ENCODE results near the gene CCDC61. TPM values are rescaled to one million over a fixed set of nuclear protein-coding genes. Genes with fewer than 3 reads are reported as not detected.
A peak's percentile ranks its signal among the peaks of the same experiment; 100 is the strongest.

The CCDC61 gene
- total RNA-seq, 1 donor from 2014 or later = 36.3 TPM

- intact Hi-C loops (cut with DNase I) = no loop called here
- Histone ChIP-seq H3K36me3 (no peaks in the 10 kb centered on the region), H3K9me3 (no peaks in the 10 kb centered on the region), H3K27me3 (no peaks in the 10 kb centered on the region), H3K27ac (peak overlapping the region; percentile 59), H3K4me1 (no peaks in the 10 kb centered on the region), H3K4me3 (peak overlapping the region; percentile 31 to 35)
- DNase-seq (ENCODE audit: extremely low spot score in 2 of 2) = no peak
- TF ChIP-seq CTCF (IDR thresholded peaks at IDR 0.05) (no peak), POLR2AphosphoS5 (IDR thresholded peaks at IDR 0.05; ENCODE audit: insufficient read depth in 1 of 2, low read depth in 1 of 2) (no peak), POLR2A (IDR thresholded peaks at IDR 0.05) (no peak)
Observed at GRCh38 chr19:45972947-45973540, 22.2 kb upstream of the CCDC61 start.

DNA sequence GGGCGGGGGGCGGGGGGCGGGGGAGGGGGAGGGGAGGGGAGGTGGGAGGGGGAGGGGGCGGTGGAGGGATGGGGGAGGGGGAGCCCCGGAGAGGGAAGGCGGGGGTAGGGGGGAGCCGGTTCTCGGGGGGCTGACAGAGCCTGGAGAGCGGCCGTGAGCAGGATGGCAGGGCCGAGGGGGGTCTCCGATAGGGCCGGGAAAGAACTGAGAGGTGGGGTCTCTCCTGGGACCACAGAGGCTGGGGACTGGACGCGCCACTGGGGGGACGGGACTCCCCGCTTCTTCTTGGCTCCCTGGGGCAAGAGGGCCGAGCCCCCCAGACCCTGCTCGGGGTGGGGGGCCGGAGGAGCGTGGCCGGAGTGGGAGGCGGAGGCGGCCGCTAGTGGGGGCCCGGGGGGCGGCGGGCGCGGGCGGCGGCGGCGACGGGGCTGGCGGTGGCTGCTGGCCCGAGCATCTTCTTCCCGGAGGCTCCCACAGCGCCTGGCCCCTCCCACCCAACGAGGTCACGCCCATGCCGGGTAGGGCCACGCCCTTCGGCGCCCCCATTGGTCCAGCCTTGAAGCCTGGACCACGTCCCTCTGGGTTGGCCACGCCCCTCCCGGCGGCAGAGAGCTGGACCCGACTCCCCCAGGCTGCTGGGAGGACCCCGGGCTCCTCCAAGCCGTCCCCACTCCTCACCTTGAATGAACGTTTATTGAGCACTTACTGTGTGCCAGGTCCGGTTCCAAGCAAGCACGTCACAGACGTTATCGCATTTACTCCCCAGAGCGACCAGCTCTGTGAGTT lies 21.5 kb upstream of the CCDC61 start, which contains the start of gene NOVA2:
TSS of gene NOVA2 (minus strand) at position 313 of the 786 bp plus-strand sequence. CDS start 514 bp downstream, outside the sequence.
- no peak for DNase-seq (ENCODE audit: extremely low spot score in 2 of 2)
- Histone ChIP-seq H3K4me3 (peak within 1 kb of the TSS; percentile 35 to 36), H3K27ac (peak within 1 kb of the TSS; percentile 59), H3K27me3 (no peaks in the 10 kb centered on the region), H3K4me1 (no peaks in the 10 kb centered on the region), H3K9me3 (no peaks in the 10 kb centered on the region), H3K36me3 (no peaks in the 10 kb centered on the region)
- TF ChIP-seq CTCF (IDR thresholded peaks at IDR 0.05) (no peak), POLR2A (IDR thresholded peaks at IDR 0.05) (no peak), POLR2AphosphoS5 (IDR thresholded peaks at IDR 0.05; ENCODE audit: insufficient read depth in 1 of 2, low read depth in 1 of 2) (no peak)
- intact Hi-C loops (cut with DNase I) = no loop called here

DNA sequence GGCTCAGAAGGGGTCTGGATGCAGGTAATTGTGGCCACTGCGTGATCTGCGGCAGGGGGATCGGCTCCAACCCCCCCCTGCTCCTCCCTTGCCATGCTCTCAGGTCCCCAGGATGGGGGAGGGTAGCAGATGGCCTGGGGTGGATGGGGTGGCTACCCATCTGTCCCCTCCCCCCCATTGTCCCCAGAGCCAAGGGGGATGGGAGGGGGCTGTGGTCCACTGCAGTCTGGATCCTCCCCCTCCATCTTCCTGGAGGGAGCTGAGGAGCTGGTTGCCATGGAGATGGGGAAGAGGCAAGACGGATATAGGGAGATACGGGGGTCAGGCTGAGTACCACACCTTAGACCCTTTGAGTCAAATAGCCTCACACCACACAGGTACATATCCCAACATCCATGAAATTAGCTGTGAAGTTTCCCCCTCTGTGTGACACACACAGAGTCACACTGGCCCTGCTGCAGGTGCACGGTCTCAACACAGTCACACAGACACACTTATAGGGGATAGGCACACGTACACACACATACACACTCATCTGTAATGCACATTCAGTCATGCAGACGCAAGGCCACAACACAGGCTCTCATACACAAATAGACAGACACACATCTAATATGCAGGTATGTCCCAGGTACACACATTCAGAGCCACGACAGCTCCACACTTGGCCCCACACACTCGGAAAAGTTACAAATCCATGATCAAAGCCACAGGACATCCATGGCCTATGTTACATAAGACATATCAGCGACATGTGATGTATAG lies 19.8 kb upstream of the CCDC61 start:
- Histone ChIP-seq H3K27me3 (no peaks in the 10 kb centered on the region), H3K4me3 (no peak overlapping the region), H3K36me3 (no peaks in the 10 kb centered on the region), H3K27ac (no peak overlapping the region), H3K9me3 (no peaks in the 10 kb centered on the region), H3K4me1 (no peaks in the 10 kb centered on the region)
- no peak for TF ChIP-seq POLR2A (IDR thresholded peaks at IDR 0.05)
- no peak for TF ChIP-seq CTCF (IDR thresholded peaks at IDR 0.05)
- TF ChIP-seq POLR2AphosphoS5 (IDR thresholded peaks at IDR 0.05; ENCODE audit: insufficient read depth in 1 of 2, low read depth in 1 of 2) = no peak
- intact Hi-C loops (cut with DNase I) = no loop called here
- no peak for DNase-seq (ENCODE audit: extremely low spot score in 2 of 2)

- no peak overlapping the region for H3K4me3 ChIP-seq
- no peaks in the 10 kb centered on the region for H3K9me3 ChIP-seq
- intact Hi-C loops (cut with DNase I) = no loop called here
- H3K27ac ChIP-seq = no peak overlapping the region
- H3K36me3 ChIP-seq = no peaks in the 10 kb centered on the region
- H3K27me3 ChIP-seq = no peaks in the 10 kb centered on the region
- DNase-seq (ENCODE audit: extremely low spot score in 2 of 2) = no peak
- TF ChIP-seq POLR2A (IDR thresholded peaks at IDR 0.05) (no peak), POLR2AphosphoS5 (IDR thresholded peaks at IDR 0.05; ENCODE audit: insufficient read depth in 1 of 2, low read depth in 1 of 2) (no peak)
- H3K4me1 ChIP-seq = no peaks in the 10 kb centered on the region
Observed at GRCh38 chr19:45976178-45976577, 19.1 kb upstream of the CCDC61 start.

DNA sequence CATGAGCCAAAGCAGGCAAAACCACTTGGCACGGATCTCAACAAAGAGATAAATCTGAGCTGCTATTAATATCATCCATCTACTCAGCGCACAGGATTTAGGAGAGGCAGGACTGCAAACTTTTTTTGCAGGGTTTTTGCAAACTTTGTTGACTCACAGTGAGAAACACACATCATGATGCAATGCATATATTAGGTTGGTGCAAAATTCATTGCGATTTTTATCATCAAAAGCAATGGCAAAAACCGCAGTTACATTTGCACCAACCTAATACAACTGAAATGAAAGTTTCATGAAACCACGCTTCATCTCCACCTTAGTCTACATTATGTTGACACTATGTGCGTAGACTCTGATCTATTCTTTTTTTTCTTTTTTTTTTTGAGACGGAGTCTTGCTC lies 17.1 kb upstream of the CCDC61 start:
- Histone ChIP-seq H3K27me3 (no peaks in the 10 kb centered on the region), H3K4me1 (no peaks in the 10 kb centered on the region), H3K4me3 (no peak overlapping the region), H3K36me3 (no peaks in the 10 kb centered on the region), H3K27ac (no peak overlapping the region), H3K9me3 (no peaks in the 10 kb centered on the region)
- no peak for DNase-seq (ENCODE audit: extremely low spot score in 2 of 2)
- intact Hi-C loops (cut with DNase I) = no loop called here
- TF ChIP-seq CTCF (IDR thresholded peaks at IDR 0.05) (no peak), POLR2A (IDR thresholded peaks at IDR 0.05) (no peak), POLR2AphosphoS5 (IDR thresholded peaks at IDR 0.05; ENCODE audit: insufficient read depth in 1 of 2, low read depth in 1 of 2) (no peak)
